H9 (cell line): ENCODE results near the gene ZMIZ1. TPM values are rescaled to one million over a fixed set of nuclear protein-coding genes. Genes with fewer than 3 reads are reported as not detected.

Experiments used
- DNase-seq: peaks from one replicate; pipeline ENCODE4 v3.0.0-alpha.2; 2017
- H2AFZ ChIP-seq: one replicate; pipeline ENCODE4 v1.6.1; 2013; ENCODE audit warnings: mild to moderate bottlenecking, low read length, control low read depth, moderate library complexity
- H2AK5ac ChIP-seq: 2 replicates; pipeline ENCODE4 v1.6.1; 2013; ENCODE audit warnings: low read length, control low read depth, mixed read lengths; ENCODE audit not compliant: insufficient read length
- H2BK120ac ChIP-seq: one replicate; pipeline ENCODE4 v1.6.1; 2013; ENCODE audit warnings: low read depth, mild to moderate bottlenecking, low read length, control low read depth, inconsistent platforms; ENCODE audit not compliant: poor library complexity, severe bottlenecking
- H2BK12ac ChIP-seq: 2 replicates; pipeline ENCODE4 v1.6.1; 2013; ENCODE audit warnings: low read length, control low read depth, mixed read lengths, low read depth; ENCODE audit not compliant: insufficient read length
- H2BK15ac ChIP-seq: 2 replicates; pipeline ENCODE4 v1.6.1; 2013; ENCODE audit warnings: low read depth, low read length, control low read depth
- H2BK20ac ChIP-seq: one replicate; pipeline ENCODE4 v1.6.1; 2013; ENCODE audit warnings: low read depth, mild to moderate bottlenecking, low read length, control low read depth, inconsistent platforms; ENCODE audit not compliant: poor library complexity, severe bottlenecking
- H2BK5ac ChIP-seq: 2 replicates; pipeline ENCODE4 v1.6.1; 2013; ENCODE audit warnings: low read length, control low read depth, mixed read lengths; ENCODE audit not compliant: insufficient read length
- H3K14ac ChIP-seq: 2 replicates; pipeline ENCODE4 v1.6.1; 2013; ENCODE audit warnings: low read length, control low read depth; ENCODE audit not compliant: insufficient read depth
- H3K18ac ChIP-seq: 2 replicates; pipeline ENCODE4 v1.6.1; 2013; ENCODE audit warnings: low read depth, mild to moderate bottlenecking, mixed read lengths, low read length, control low read depth; ENCODE audit not compliant: insufficient read length
- H3K23ac ChIP-seq: 2 replicates; pipeline ENCODE4 v1.6.1; 2013; ENCODE audit warnings: low read length, control low read depth, mixed read lengths, low read depth; ENCODE audit not compliant: insufficient read length
- H3K23me2 ChIP-seq: 2 replicates; pipeline ENCODE4 v1.6.1; 2013; ENCODE audit warnings: low read depth, mild to moderate bottlenecking, mixed read lengths, low read length, control low read depth; ENCODE audit not compliant: insufficient read length, poor library complexity, severe bottlenecking
- H3K27ac ChIP-seq: 2 replicates; pipeline ENCODE4 v1.5.1; 2013; ENCODE audit warnings: low read length, control low read depth, mixed read lengths, low read depth; ENCODE audit not compliant: insufficient read length
- H3K27me3 ChIP-seq: 2 replicates; pipeline ENCODE4 v1.6.1; 2013; ENCODE audit warnings: low read length, control low read depth, inconsistent platforms; ENCODE audit not compliant: insufficient read depth
- H3K4ac ChIP-seq: 2 replicates; pipeline ENCODE4 v1.6.1; 2013; ENCODE audit warnings: low read depth, mild to moderate bottlenecking, control low read depth, inconsistent platforms, low read length, moderate library complexity
- H3K4me1 ChIP-seq: 2 replicates; pipeline ENCODE4 v1.6.1; 2013; ENCODE audit warnings: low read length, control low read depth, inconsistent platforms; ENCODE audit not compliant: insufficient read depth
- H3K4me2 ChIP-seq: 2 replicates; pipeline ENCODE4 v1.6.1; 2013; ENCODE audit warnings: low read length, control low read depth, mixed read lengths; ENCODE audit not compliant: insufficient read length, insufficient read depth
- H3K56ac ChIP-seq: 2 replicates; pipeline ENCODE4 v1.6.1; 2013; ENCODE audit warnings: low read depth, mild to moderate bottlenecking, mixed read lengths, low read length, control low read depth; ENCODE audit not compliant: insufficient read length
- H3K79me1 ChIP-seq: 2 replicates; pipeline ENCODE4 v1.6.1; 2013; ENCODE audit warnings: low read depth, mild to moderate bottlenecking, moderate library complexity, low read length, control low read depth, inconsistent platforms; ENCODE audit not compliant: insufficient read depth, poor library complexity, severe bottlenecking
- H3K79me2 ChIP-seq: 2 replicates; pipeline ENCODE4 v1.6.1; 2013; ENCODE audit warnings: low read length, control low read depth, inconsistent platforms; ENCODE audit not compliant: insufficient read depth
- H3K9ac ChIP-seq: 2 replicates; pipeline ENCODE4 v1.6.1; 2013; ENCODE audit warnings: low read length, control low read depth, mixed read lengths; ENCODE audit not compliant: insufficient read length; ENCODE audit errors: extremely low read depth
- H3K9me3 ChIP-seq: one replicate; pipeline ENCODE4 v1.6.1; 2013; ENCODE audit warnings: low read depth, low read length, inconsistent platforms; ENCODE audit not compliant: control insufficient read depth
- H3T11ph ChIP-seq: one replicate; pipeline ENCODE4 v1.6.1; 2013; ENCODE audit warnings: mild to moderate bottlenecking, low read length, control low read depth, inconsistent platforms
- H4K20me1 ChIP-seq: one replicate; pipeline ENCODE4 v1.6.1; 2013; ENCODE audit not compliant: control insufficient read depth, insufficient read length, insufficient read depth
- H4K5ac ChIP-seq: 2 replicates; pipeline ENCODE4 v1.6.1; 2013; ENCODE audit warnings: low read depth, mild to moderate bottlenecking, mixed read lengths, low read length, control low read depth; ENCODE audit not compliant: insufficient read length
- H4K8ac ChIP-seq: replicated peaks from 2 replicates; pipeline ENCODE4 v1.6.1; 2013; ENCODE audit warnings: low read length, control low read depth, mixed read lengths, low read depth; ENCODE audit not compliant: insufficient read length
- H4K91ac ChIP-seq: 2 replicates; pipeline ENCODE4 v1.6.1; 2013; ENCODE audit warnings: low read depth, mild to moderate bottlenecking, moderate library complexity, mixed read lengths, low read length, control low read depth; ENCODE audit not compliant: insufficient read length
- H3K27ac Mint-ChIP-seq, 3 experiments: 2 replicates in 2 of 3; 3 replicates in 1 of 3; pipeline ENCODE4 v1.8.0; 2020 to 2021; ENCODE audit warnings: mixed read lengths in 3 of 3, mild to moderate bottlenecking in 1 of 3, moderate library complexity in 1 of 3
- H3K27me3 Mint-ChIP-seq: 2 replicates; pipeline ENCODE4 v1.8.0; 2021; ENCODE audit warnings: low read depth, mild to moderate bottlenecking, moderate library complexity, mixed read lengths
- H3K36me3 Mint-ChIP-seq, 3 experiments: 2 replicates in 2 of 3; 3 replicates in 1 of 3; pipeline ENCODE4 v1.8.0; 2020 to 2021; ENCODE audit warnings: low read depth in 3 of 3, mixed read lengths in 3 of 3; ENCODE audit not compliant: insufficient read depth in 1 of 3
- H3K4me1 Mint-ChIP-seq, 2 experiments: 2 replicates each; pipeline ENCODE4 v1.8.0; 2020; ENCODE audit warnings: mixed read lengths in 2 of 2
- H3K4me3 Mint-ChIP-seq, 2 experiments: 2 replicates in 1 of 2; 3 replicates in 1 of 2; pipeline ENCODE4 v1.8.0; 2020 to 2021; ENCODE audit warnings: mild to moderate bottlenecking in 2 of 2, mixed read lengths in 2 of 2, moderate library complexity in 1 of 2
- H3K9me3 Mint-ChIP-seq, 2 experiments: 2 replicates in 1 of 2; 3 replicates in 1 of 2; pipeline ENCODE4 v1.8.0; 2020; ENCODE audit warnings: mild to moderate bottlenecking in 2 of 2, mixed read lengths in 2 of 2, moderate library complexity in 1 of 2
- WGBS: extraction: QIAGEN DNeasy Blood & Tissue Kit; methylation state at CpG from one replicate; pipeline ENCODE4 v1.1.7; 2013; ENCODE audit warnings: missing lambda C conversion rate, low lambda C conversion rate, mixed read lengths; ENCODE audit not compliant: insufficient read length; ENCODE audit errors: extremely low coverage; 5-methylcytosine and 5-hydroxymethylcytosine counted together
- total RNA-seq: library from RNA; stranded (reverse); gene quantifications from 2 replicates; pipeline ENCODE4 v1.2.1, GENCODE V29; 2021
- TF ChIP-seq, protein P1 (sequence below): fragments of 200-600 bp; sonication (generic); conservative IDR thresholded peaks from 3 replicates; pipeline ENCODE4 v1.8.0; 2021; ENCODE audit warnings: antibody characterized with exemption, mild to moderate bottlenecking

The ZMIZ1 gene
- total RNA-seq, 1 experiment from 2014 or later: 36.9 TPM

- Histone ChIP-seq H3K4ac (no peak overlapping the region), H2BK20ac (no peak overlapping the region), H2BK12ac (no peak overlapping the region), H3K4me1 (no peaks in the 10 kb centered on the region), H3K27ac (no peak overlapping the region), H2AK5ac (no peak overlapping the region), H3K18ac (no peak overlapping the region), H4K20me1 (peaks cover 3% of the 10 kb centered on the region), H3T11ph (no peak overlapping the region), H4K91ac (no peak overlapping the region), H3K4me2 (no peak overlapping the region), H2AFZ (no peak overlapping the region), H3K56ac (no peak overlapping the region), H2BK15ac (no peak overlapping the region), H2BK5ac (no peak overlapping the region), H2BK120ac (no peak overlapping the region), H4K8ac (no peak overlapping the region), H3K23me2 (no peaks in the 10 kb centered on the region), H4K5ac (no peak overlapping the region), H3K9me3 (no peaks in the 10 kb centered on the region), H3K23ac (no peak overlapping the region), H3K79me2 (no peaks in the 10 kb centered on the region), H3K14ac (no peak overlapping the region), H3K79me1 (no peaks in the 10 kb centered on the region), H3K27me3 (no peaks in the 10 kb centered on the region), H3K9ac (no peak overlapping the region)
- H3K4me3 Mint-ChIP-seq: no peak overlapping the region
- TF ChIP-seq, protein P1, sequence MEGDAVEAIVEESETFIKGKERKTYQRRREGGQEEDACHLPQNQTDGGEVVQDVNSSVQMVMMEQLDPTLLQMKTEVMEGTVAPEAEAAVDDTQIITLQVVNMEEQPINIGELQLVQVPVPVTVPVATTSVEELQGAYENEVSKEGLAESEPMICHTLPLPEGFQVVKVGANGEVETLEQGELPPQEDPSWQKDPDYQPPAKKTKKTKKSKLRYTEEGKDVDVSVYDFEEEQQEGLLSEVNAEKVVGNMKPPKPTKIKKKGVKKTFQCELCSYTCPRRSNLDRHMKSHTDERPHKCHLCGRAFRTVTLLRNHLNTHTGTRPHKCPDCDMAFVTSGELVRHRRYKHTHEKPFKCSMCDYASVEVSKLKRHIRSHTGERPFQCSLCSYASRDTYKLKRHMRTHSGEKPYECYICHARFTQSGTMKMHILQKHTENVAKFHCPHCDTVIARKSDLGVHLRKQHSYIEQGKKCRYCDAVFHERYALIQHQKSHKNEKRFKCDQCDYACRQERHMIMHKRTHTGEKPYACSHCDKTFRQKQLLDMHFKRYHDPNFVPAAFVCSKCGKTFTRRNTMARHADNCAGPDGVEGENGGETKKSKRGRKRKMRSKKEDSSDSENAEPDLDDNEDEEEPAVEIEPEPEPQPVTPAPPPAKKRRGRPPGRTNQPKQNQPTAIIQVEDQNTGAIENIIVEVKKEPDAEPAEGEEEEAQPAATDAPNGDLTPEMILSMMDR: no peak
- no peak overlapping the region for H3K27ac Mint-ChIP-seq
- H3K9me3 Mint-ChIP-seq: no peaks in the 10 kb centered on the region; a peak in 1 of 5 replicates
- H3K4me1 Mint-ChIP-seq: peaks cover 4 to 7% of the 10 kb centered on the region in 2 experiments
- peaks cover 23% of the 10 kb centered on the region for H3K27me3 Mint-ChIP-seq
- DNase-seq: no peak
- H3K36me3 Mint-ChIP-seq: no peaks in the 10 kb centered on the region
- WGBS: no CpG with 5 or more reads among the region's 1 CpG
Measured at GRCh38 chr10:79030705-79031104, 38.1 kb upstream of the ZMIZ1 start.
